CD14-positive monocyte (primary cell): ENCODE measurements around the gene TP53BP2. TPM values are rescaled to one million over a fixed set of nuclear protein-coding genes. Genes with fewer than 3 reads are reported as not detected.

Experiments used
- DNase-seq, 3 donors: peaks; one replicate each; pipeline ENCODE4 v3.0.0-alpha.2; 2011 to 2022
- H2AFZ ChIP-seq: 2 replicates; pipeline ENCODE4 v1.6.0; 2012; ENCODE audit warnings: mild to moderate bottlenecking, low read depth, low read length, inconsistent platforms; ENCODE audit not compliant: insufficient read depth, poor library complexity, severe bottlenecking
- H3K27ac ChIP-seq, 2 donors: 1 replicate in 1 of 2; 2 replicates in 1 of 2; pipeline ENCODE4 v1.5.1; 2012 to 2013; ENCODE audit warnings: low read length in 2 of 2, control low read depth in 1 of 2, inconsistent platforms in 1 of 2, low read depth in 1 of 2, mild to moderate bottlenecking in 1 of 2
- H3K27me3 ChIP-seq, 2 donors: one replicate each; pipeline versions ENCODE4 v1.6.0 to v1.6.1; 2011 to 2013; ENCODE audit warnings: low read length in 2 of 2; ENCODE audit not compliant: control insufficient read depth in 2 of 2, insufficient read depth in 2 of 2
- H3K36me3 ChIP-seq, 2 donors: replicated peaks in 1 of 2; 1 replicate in 1 of 2; 2 replicates in 1 of 2; pipeline versions ENCODE4 v1.5.1 to v1.6.1; 2012 to 2013; ENCODE audit warnings: low read length in 2 of 2, control low read depth in 1 of 2, inconsistent platforms in 1 of 2, mild to moderate bottlenecking in 1 of 2; ENCODE audit not compliant: insufficient read depth in 2 of 2, control insufficient read depth in 1 of 2
- H3K4me1 ChIP-seq, 2 donors: 1 replicate in 1 of 2; 2 replicates in 1 of 2; pipeline versions ENCODE4 v1.5.1 to v1.6.1; 2012 to 2013; ENCODE audit warnings: low read length in 2 of 2, control low read depth in 1 of 2, inconsistent platforms in 1 of 2, mild to moderate bottlenecking in 1 of 2, moderate library complexity in 1 of 2; ENCODE audit not compliant: insufficient read depth in 2 of 2, control insufficient read depth in 1 of 2
- H3K4me2 ChIP-seq: replicated peaks from 2 replicates; pipeline ENCODE3; 2012; ENCODE audit warnings: low read length, moderate library complexity, mild to moderate bottlenecking; ENCODE audit not compliant: poor library complexity, severe bottlenecking; ENCODE audit errors: extremely low read depth
- H3K4me3 ChIP-seq, 3 experiments: fragments of 200-600 bp in 1 of 3; sonication (generic) in 1 of 3; replicated peaks in 1 of 3; 1 replicate in 2 of 3; 2 replicates in 1 of 3; pipeline ENCODE4 v1.5.1; 2011 to 2013; ENCODE audit warnings: low read length in 3 of 3, mild to moderate bottlenecking in 3 of 3, control low read depth in 2 of 3, low read depth in 2 of 3, inconsistent platforms in 1 of 3, moderate library complexity in 1 of 3
- H3K79me2 ChIP-seq: 2 replicates; pipeline ENCODE4 v1.6.0; 2012; ENCODE audit warnings: mild to moderate bottlenecking, control low read depth, inconsistent platforms, low read length, moderate library complexity; ENCODE audit not compliant: insufficient read depth
- H3K9ac ChIP-seq: 2 replicates; pipeline ENCODE4 v1.6.0; 2017; ENCODE audit warnings: low read length, mild to moderate bottlenecking; ENCODE audit not compliant: insufficient read depth, poor library complexity, severe bottlenecking
- H3K9me3 ChIP-seq, 2 donors: replicated peaks in 1 of 2; 1 replicate in 1 of 2; 2 replicates in 1 of 2; pipeline versions ENCODE4 v1.5.1 to v1.6.1; 2012 to 2013; ENCODE audit warnings: low read length in 2 of 2, control low read depth in 1 of 2; ENCODE audit not compliant: control insufficient read depth in 1 of 2, insufficient read depth in 1 of 2
- H4K20me1 ChIP-seq: 2 replicates; pipeline ENCODE4 v1.6.0; 2012; ENCODE audit warnings: mild to moderate bottlenecking, low read length, control low read depth, moderate library complexity; ENCODE audit not compliant: insufficient read depth
- H3K27ac Mint-ChIP-seq, 7 donors: one replicate each; pipeline ENCODE4 v1.8.0; 2020; ENCODE audit warnings: mild to moderate bottlenecking in 7 of 7, mixed read lengths in 7 of 7, moderate library complexity in 6 of 7, inconsistent platforms in 2 of 7
- H3K27me3 Mint-ChIP-seq, 3 donors: one replicate each; pipeline ENCODE4 v1.8.0; 2021 to 2022; ENCODE audit warnings: low read depth in 3 of 3, mild to moderate bottlenecking in 3 of 3, mixed read lengths in 3 of 3, moderate library complexity in 3 of 3, inconsistent platforms in 1 of 3
- H3K36me3 Mint-ChIP-seq, 2 donors: one replicate each; pipeline ENCODE4 v1.8.0; 2020; ENCODE audit warnings: mixed read lengths in 2 of 2, inconsistent platforms in 1 of 2, mild to moderate bottlenecking in 1 of 2
- H3K4me1 Mint-ChIP-seq: one replicate; pipeline ENCODE4 v1.8.0; 2020; ENCODE audit warnings: mild to moderate bottlenecking, mixed read lengths
- H3K4me3 Mint-ChIP-seq, 2 donors: one replicate each; pipeline ENCODE4 v1.8.0; 2020; ENCODE audit warnings: mild to moderate bottlenecking in 2 of 2, mixed read lengths in 2 of 2, moderate library complexity in 1 of 2
- H3K9me3 Mint-ChIP-seq, 7 donors: one replicate each; pipeline ENCODE4 v1.8.0; 2020 to 2022; ENCODE audit warnings: mixed read lengths in 7 of 7, mild to moderate bottlenecking in 6 of 7, moderate library complexity in 6 of 7, inconsistent platforms in 2 of 7
- WGBS: methylation state at CpG from one replicate; pipeline ENCODE4 v1.1.5; 2013; ENCODE audit warnings: missing lambda C conversion rate; ENCODE audit not compliant: insufficient coverage; 5-methylcytosine and 5-hydroxymethylcytosine counted together
- intact Hi-C, 2 donors: fragments of 100-400 bp; cut with micrococcal nuclease; formaldehyde crosslinking; loops; one replicate each; pipeline versions ENCODE4 v1.15.0 to v1.15.1; 2023
- polyA plus RNA-seq, 3 donors: library from polyadenylated mRNA; depleted of rRNA in 1 of 3; unstranded in 2 of 3; stranded (reverse) in 1 of 3; fragments of 300-500 nt in 2 of 3; fragments of >200 nt in 1 of 3; fragmentation: Illumina TruSeq in 2 of 3; gene quantifications; 1 replicate in 2 of 3; 2 replicates in 1 of 3; pipeline ENCODE4 v1.2.3, GENCODE V29; 2012 to 2021
- TF ChIP-seq, protein P1 (sequence below): fragments of 200-600 bp; IDR thresholded peaks from one replicate; pipeline ENCODE4 v1.8.0; 2022; ENCODE audit warnings: antibody characterized with exemption, mild to moderate bottlenecking

Gene TP53BP2
- polyA plus RNA-seq, 3 donors: 5.7 to 19.7 (median 8.8) TPM

DNA sequence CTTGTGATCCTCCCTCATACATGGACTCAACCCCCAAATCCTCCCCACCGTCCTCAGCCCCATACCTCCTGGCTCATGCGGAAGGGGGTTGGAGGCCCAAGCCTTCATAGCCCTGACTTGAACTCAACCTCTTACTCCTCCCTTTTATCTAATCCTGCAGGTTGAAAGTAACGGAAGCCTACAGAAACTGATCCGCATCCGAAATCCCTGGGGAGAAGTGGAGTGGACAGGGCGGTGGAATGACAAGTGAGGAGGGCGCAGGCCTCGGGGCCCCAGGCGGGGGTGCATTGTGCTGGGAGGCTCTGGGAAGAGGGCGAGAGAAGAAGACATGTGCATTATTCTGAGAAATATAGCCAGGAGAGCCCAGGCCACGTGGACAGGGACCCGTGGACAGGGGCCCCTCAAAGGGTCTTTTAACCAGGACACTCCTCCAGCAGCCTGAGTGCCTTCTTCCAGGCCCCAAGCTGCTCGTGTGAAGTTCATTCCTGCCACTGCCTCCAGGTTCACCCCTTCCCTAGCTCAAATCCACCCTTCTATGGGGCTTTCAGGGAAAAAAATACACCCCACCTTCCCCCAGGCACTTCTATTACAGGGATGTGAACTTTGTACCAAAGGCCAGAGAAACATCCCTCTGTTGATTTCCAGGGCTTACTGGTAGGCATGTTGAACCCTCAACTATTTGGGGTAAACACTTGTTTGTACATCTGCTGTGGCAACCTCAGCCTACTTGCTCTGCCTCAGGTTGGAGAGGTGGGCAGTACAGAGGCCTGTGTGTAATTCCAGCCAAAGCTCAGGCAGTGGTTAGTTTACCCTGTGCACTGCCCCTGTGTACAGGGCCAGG is 94.8 kb downstream of the TP53BP2 start:
- H3K9me3 ChIP-seq: no peaks in the 10 kb centered on the region
- Mint-ChIP-seq H3K27ac (peak overlapping the region in 2 of 7 donors; percentile 6 to 13), H3K9me3 (no peaks in the 10 kb centered on the region), H3K4me3 (no peak overlapping the region), H3K27me3 (peaks cover 0 to 2% (median 1%) of the 10 kb centered on the region in 3 donors), H3K36me3 (peaks cover 84 to 90% of the 10 kb centered on the region in 2 donors), H3K4me1 (peaks cover 24% of the 10 kb centered on the region)
- DNase-seq: no peak
- 95% methylated on average over 12 of the region's 13 CpGs for whole genome bisulfite sequencing
- peaks cover 85 to 96% of the 10 kb centered on the region in 2 donors for H3K36me3 ChIP-seq
- H3K4me2 ChIP-seq: no peak overlapping the region
- H2AFZ ChIP-seq: no peak overlapping the region
- H3K4me3 ChIP-seq: no peak overlapping the region
- peaks cover 12 to 26% of the 10 kb centered on the region in 2 donors for H3K4me1 ChIP-seq
- TF ChIP-seq, protein P1, sequence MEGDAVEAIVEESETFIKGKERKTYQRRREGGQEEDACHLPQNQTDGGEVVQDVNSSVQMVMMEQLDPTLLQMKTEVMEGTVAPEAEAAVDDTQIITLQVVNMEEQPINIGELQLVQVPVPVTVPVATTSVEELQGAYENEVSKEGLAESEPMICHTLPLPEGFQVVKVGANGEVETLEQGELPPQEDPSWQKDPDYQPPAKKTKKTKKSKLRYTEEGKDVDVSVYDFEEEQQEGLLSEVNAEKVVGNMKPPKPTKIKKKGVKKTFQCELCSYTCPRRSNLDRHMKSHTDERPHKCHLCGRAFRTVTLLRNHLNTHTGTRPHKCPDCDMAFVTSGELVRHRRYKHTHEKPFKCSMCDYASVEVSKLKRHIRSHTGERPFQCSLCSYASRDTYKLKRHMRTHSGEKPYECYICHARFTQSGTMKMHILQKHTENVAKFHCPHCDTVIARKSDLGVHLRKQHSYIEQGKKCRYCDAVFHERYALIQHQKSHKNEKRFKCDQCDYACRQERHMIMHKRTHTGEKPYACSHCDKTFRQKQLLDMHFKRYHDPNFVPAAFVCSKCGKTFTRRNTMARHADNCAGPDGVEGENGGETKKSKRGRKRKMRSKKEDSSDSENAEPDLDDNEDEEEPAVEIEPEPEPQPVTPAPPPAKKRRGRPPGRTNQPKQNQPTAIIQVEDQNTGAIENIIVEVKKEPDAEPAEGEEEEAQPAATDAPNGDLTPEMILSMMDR: no peak
- intact Hi-C loops: no loop called here
- H3K9ac ChIP-seq: no peak overlapping the region
- peaks cover 27% of the 10 kb centered on the region for H4K20me1 ChIP-seq
- no peaks in the 10 kb centered on the region for H3K27me3 ChIP-seq
- peak overlapping the region in 1 of 2 donors; percentile 14 for H3K27ac ChIP-seq
- H3K79me2 ChIP-seq: no peaks in the 10 kb centered on the region

DNA sequence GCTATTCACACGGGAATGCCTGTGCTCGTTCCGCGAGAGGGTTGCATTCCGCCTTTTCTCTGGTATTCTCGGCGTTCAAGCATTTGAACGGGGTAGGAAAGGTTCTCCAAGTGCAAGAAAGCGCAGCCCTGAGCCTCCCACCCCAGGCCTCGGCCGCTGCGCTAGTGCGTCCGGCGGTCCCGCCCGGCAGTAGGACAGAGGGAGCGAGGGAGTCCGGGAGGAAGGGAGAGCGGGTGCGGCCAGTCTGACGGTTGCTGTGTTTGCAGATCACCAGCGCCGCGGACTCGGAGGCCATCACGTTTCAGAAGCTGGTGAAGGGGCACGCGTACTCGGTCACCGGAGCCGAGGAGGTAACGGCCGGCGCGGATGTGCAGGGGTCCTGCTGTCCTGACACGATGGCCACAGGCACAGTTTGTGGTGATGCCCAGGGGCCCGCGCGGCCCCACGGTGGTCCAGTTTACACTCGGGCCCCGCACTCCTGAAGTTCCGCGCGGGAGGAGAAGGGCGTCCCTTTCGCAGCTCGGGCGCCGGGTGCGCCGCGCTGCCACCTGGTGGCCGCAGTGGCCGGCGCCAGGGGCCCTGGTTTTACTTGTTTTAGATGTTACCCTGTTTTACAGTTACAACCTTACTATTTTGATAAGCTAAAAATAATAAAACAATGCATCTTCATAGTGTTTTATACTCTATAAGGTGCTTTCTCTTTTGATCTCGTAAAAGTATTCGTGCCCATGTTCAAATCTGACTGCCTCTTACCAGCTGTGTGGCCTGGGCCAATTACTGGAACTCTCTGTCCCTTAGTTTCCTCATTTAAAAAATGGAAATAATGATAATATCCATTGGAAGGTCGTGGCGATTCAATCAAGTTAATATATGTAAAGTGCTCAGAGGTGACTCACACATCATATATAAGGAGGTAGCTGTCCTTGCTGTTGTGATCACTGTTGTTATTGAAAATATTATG is 96.7 kb downstream of the TP53BP2 start:
- Mint-ChIP-seq H3K36me3 (peaks cover 86 to 90% of the 10 kb centered on the region in 2 donors), H3K9me3 (no peaks in the 10 kb centered on the region), H3K27ac (peak overlapping the region in 5 of 7 donors; percentile 5 to 87 (median 42)), H3K4me1 (peaks cover 24% of the 10 kb centered on the region), H3K4me3 (peak overlapping the region; percentile 77 to 83), H3K27me3 (peaks cover 0 to 2% (median 0%) of the 10 kb centered on the region in 3 donors)
- DNase-seq: peak; percentile 46 to 67 (median 63)
- no peaks in the 10 kb centered on the region for H3K9me3 ChIP-seq
- no peaks in the 10 kb centered on the region for H3K27me3 ChIP-seq
- H3K4me3 ChIP-seq: peak overlapping the region; percentile 17 to 74 (median 32)
- H3K4me1 ChIP-seq: peaks cover 12 to 26% of the 10 kb centered on the region in 2 donors
- intact Hi-C loops: loop anchor here (2.0 to 5.0 kb wide), 3 partner anchors 34 to 50 kb away; partner anchors contain the start of gene CAPN2 (in 1 of the 2)
- WGBS: 13% methylated on average over 50 of the region's 61 CpGs
- peak overlapping the region; percentile 79 for H2AFZ ChIP-seq
- peak overlapping the region; percentile 3 to 23 for H3K27ac ChIP-seq
- no peaks in the 10 kb centered on the region for H3K79me2 ChIP-seq
- peak overlapping the region; percentile 49 for H3K9ac ChIP-seq
- H4K20me1 ChIP-seq: peaks cover 31% of the 10 kb centered on the region
- peaks cover 84 to 96% of the 10 kb centered on the region in 2 donors for H3K36me3 ChIP-seq
- H3K4me2 ChIP-seq: peak overlapping the region; percentile 79
- TF ChIP-seq, protein P1: peak; percentile 97
